B cell (primary cell): Measurements from ENCODE around the gene VAV2. TPM values are rescaled to one million over a fixed set of nuclear protein-coding genes. Genes with fewer than 3 reads are reported as not detected.

ENCODE experiments used
- ATAC-seq: fragments of 200-7000 bp; cut with Tn5 transposase; one replicate; pipeline ENCODE4 v1.10.0; 2021; ENCODE audit warnings: low read depth, mild to moderate bottlenecking, moderate number of reproducible peaks, moderate library complexity
- CTCF ChIA-PET: fragments of 350-600 bp; sonication (Branson Sonifier 250); formaldehyde crosslinking; loops from one replicate; lab custom pipeline; 2021; ENCODE audit warnings: antibody characterized with exemption, inconsistent platforms; lab: Charles Lee
- POLR2A ChIA-PET: fragments of 350-600 bp; sonication (Branson Sonifier 250); formaldehyde crosslinking; loops from one replicate; lab custom pipeline; 2021; ENCODE audit warnings: antibody characterized with exemption; lab: Charles Lee
- DNase-seq: peaks from one replicate; pipeline ENCODE4 v3.0.0; 2013
- H2AFZ ChIP-seq: 2 replicates; pipeline ENCODE4 v1.6.1; 2012; ENCODE audit warnings: mild to moderate bottlenecking, low read depth, low read length; ENCODE audit not compliant: insufficient read depth, poor library complexity, severe bottlenecking
- H3K27ac ChIP-seq, 2 donors: 1 replicate in 1 of 2; 2 replicates in 1 of 2; pipeline ENCODE4 v1.5.1; 2012 to 2013; ENCODE audit warnings: low read length in 2 of 2, mild to moderate bottlenecking in 2 of 2, moderate library complexity in 1 of 2
- H3K27me3 ChIP-seq, 4 experiments: fragments of 200-600 bp in 1 of 4; sonication (generic) in 1 of 4; replicated peaks in 1 of 4; 1 replicate in 2 of 4; 2 replicates in 2 of 4; pipeline versions ENCODE4 v1.6.1 to v1.7.0; 2013 to 2016; ENCODE audit warnings: low read length in 3 of 4, mild to moderate bottlenecking in 2 of 4, mixed read lengths in 1 of 4, moderate library complexity in 1 of 4; ENCODE audit not compliant: insufficient read depth in 4 of 4, control insufficient read depth in 3 of 4; ENCODE audit errors: control extremely low read depth in 1 of 4
- H3K36me3 ChIP-seq, 2 experiments: replicated peaks in 1 of 2; 1 replicate in 1 of 2; 2 replicates in 1 of 2; pipeline versions ENCODE4 v1.6.1 to v1.7.1; 2013; ENCODE audit warnings: low read length in 1 of 2; ENCODE audit not compliant: insufficient read depth in 2 of 2, control insufficient read depth in 1 of 2; ENCODE audit errors: control extremely low read depth in 1 of 2, extremely low read depth in 1 of 2
- H3K4me1 ChIP-seq, 2 donors: fragments of 200-600 bp in 1 of 2; sonication (generic) in 1 of 2; 1 replicate in 1 of 2; 2 replicates in 1 of 2; pipeline versions ENCODE4 v1.5.1 to v1.6.1; 2013 to 2017; ENCODE audit warnings: low read length in 2 of 2; ENCODE audit not compliant: control insufficient read depth in 2 of 2, insufficient read depth in 2 of 2
- H3K4me2 ChIP-seq: replicated peaks from 2 replicates; pipeline ENCODE3; 2012; ENCODE audit warnings: mild to moderate bottlenecking, low read depth, low read length; ENCODE audit not compliant: poor library complexity, severe bottlenecking
- H3K4me3 ChIP-seq, 5 experiments: fragments of 200-600 bp in 1 of 5; sonication (generic) in 1 of 5; 1 replicate in 3 of 5; 2 replicates in 2 of 5; pipeline versions ENCODE4 v1.5.1 to v1.7.0; 2011 to 2016; ENCODE audit warnings: low read length in 4 of 5, mild to moderate bottlenecking in 4 of 5, low read depth in 2 of 5, control low read depth in 1 of 5, moderate library complexity in 1 of 5; ENCODE audit not compliant: insufficient read depth in 1 of 5; ENCODE audit errors: control extremely low read depth in 1 of 5, extremely low read depth in 1 of 5
- H3K79me2 ChIP-seq: fragments of 200-600 bp; sonication (generic); one replicate; pipeline ENCODE4 v1.6.0; 2016; ENCODE audit warnings: low read length; ENCODE audit not compliant: control insufficient read depth, insufficient read depth
- H3K9ac ChIP-seq: fragments of 200-600 bp; sonication (generic); 2 replicates; pipeline ENCODE4 v1.6.1; 2017; ENCODE audit warnings: mild to moderate bottlenecking, low read length, moderate library complexity
- H3K9me3 ChIP-seq, 3 donors: one replicate each; pipeline versions ENCODE4 v1.6.1 to v1.7.1; 2013; ENCODE audit warnings: low read length in 2 of 3; ENCODE audit not compliant: control insufficient read depth in 2 of 3, insufficient read depth in 1 of 3; ENCODE audit errors: control extremely low read depth in 1 of 3
- H4K20me1 ChIP-seq: 2 replicates; pipeline ENCODE4 v1.6.0; 2012; ENCODE audit warnings: mild to moderate bottlenecking, low read length; ENCODE audit not compliant: insufficient read depth, control insufficient read depth, poor library complexity, severe bottlenecking
- H3K27ac Mint-ChIP-seq: one replicate; pipeline ENCODE4 v1.8.0; 2021; ENCODE audit warnings: mixed read lengths
- H3K27me3 Mint-ChIP-seq: one replicate; pipeline ENCODE4 v1.8.0; 2021; ENCODE audit warnings: mixed read lengths
- H3K4me1 Mint-ChIP-seq: one replicate; pipeline ENCODE4 v1.8.0; 2021; ENCODE audit warnings: mixed read lengths
- H3K4me3 Mint-ChIP-seq: one replicate; pipeline ENCODE4 v1.8.0; 2021; ENCODE audit warnings: mixed read lengths
- H3K9me3 Mint-ChIP-seq: one replicate; pipeline ENCODE4 v1.8.0; 2022; ENCODE audit warnings: mixed read lengths; ENCODE audit not compliant: insufficient read depth
- CTCF ChIP-seq: fragments of 200-600 bp; IDR thresholded peaks from one replicate; pipeline ENCODE4 v1.8.0; 2022; ENCODE audit warnings: antibody characterized with exemption, mild to moderate bottlenecking
- EZH2 ChIP-seq: IDR thresholded peaks from 2 replicates; pipeline ENCODE4 v1.6.1; 2012; ENCODE audit warnings: borderline replicate concordance, low read depth, mild to moderate bottlenecking, moderate library complexity, low read length; ENCODE audit not compliant: insufficient read depth, poor library complexity, severe bottlenecking
- WGBS: methylation state at CpG from one replicate; pipeline ENCODE4 v1.1.5; 2013; ENCODE audit warnings: missing lambda C conversion rate; ENCODE audit not compliant: insufficient coverage; 5-methylcytosine and 5-hydroxymethylcytosine counted together
- intact Hi-C: fragments of 100-400 bp; cut with micrococcal nuclease; formaldehyde crosslinking; loops from one replicate; pipeline ENCODE4 v1.10.0; 2022
- polyA plus RNA-seq: library from polyadenylated mRNA; depleted of rRNA; stranded (reverse); fragments of >200 nt; gene quantifications from 2 replicates; pipeline ENCODE4 v1.2.3, GENCODE V29; 2012
- total RNA-seq, 2 donors: library from RNA; stranded (reverse); fragments of 120-200 nt in 1 of 2; gene quantifications; 1 replicate in 1 of 2; 2 replicates in 1 of 2; pipeline versions ENCODE4 v1.2.3 to v1.2.4, GENCODE V29; 2013 to 2022

Gene VAV2
- total and polyA plus RNA-seq, 2 donors (not counting 1 experiment from before 2014, with no cell fraction given) = 34.4 to 128 TPM

DNA sequence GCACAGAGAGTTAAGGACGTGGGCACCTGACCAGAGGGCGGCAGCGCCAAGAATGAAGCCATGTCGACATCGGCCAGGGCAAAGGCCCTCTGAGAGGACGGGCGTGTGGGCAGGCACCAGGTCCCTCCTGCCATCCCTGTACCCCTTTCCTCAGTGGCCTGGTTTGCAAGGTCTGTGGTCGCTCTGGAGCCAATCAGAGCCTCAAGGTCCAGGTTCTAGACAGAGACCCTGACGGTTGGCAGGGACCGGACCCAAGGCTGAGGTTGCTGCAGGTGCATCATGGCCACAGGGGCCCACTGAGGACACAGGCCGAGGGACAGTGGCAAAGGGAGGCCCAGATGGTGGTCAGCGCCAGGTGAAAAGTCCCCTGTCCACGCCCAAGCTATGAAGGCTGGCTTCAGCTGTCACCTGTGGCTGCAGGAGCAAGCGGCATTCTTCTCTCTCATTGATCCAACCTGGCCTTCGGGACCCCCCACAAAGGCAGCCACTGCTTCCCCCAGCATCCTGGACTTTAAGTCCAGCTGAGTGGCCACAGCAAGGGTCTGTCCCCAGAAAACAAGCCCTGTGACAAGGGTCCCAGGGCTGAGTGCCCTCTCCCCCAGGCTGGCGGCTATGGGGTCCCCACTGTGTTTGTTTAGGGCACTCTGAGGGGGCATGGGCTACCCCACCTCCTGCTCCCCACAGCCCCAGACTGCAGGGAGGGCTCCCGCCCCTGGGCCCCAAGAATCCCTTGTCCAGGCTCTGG is 48.9 kb downstream of the VAV2 start:
- intact Hi-C loops = loop anchor here (10.0 kb wide), 1 partner anchor 122 kb away; the partner anchor contains the start of gene BRD3
- Histone ChIP-seq H3K27me3 (no peaks in the 10 kb centered on the region), H3K79me2 (peaks cover 100% of the 10 kb centered on the region), H3K4me2 (no peak overlapping the region), H3K4me1 (peaks cover 34 to 50% of the 10 kb centered on the region in 2 donors), H3K27ac (no peak overlapping the region), H3K4me3 (no peak overlapping the region), H3K9ac (no peak overlapping the region), H2AFZ (no peak overlapping the region), H3K9me3 (peaks cover 0 to 9% (median 0%) of the 10 kb centered on the region in 3 donors), H4K20me1 (peaks cover 90% of the 10 kb centered on the region), H3K36me3 (peaks cover 0 to 24% of the 10 kb centered on the region in 2 experiments)
- ChIA-PET POLR2A (interaction anchor here (1.5 kb wide), 1 partner anchor 19 kb away, joined by 4 read pairs; no protein-coding TSS in a partner anchor), CTCF (interaction anchor here (4.5 kb wide), 1 partner anchor 51 kb away, joined by 43 read pairs; no protein-coding TSS in a partner anchor)
- H3K4me3 Mint-ChIP-seq = no peak overlapping the region
- H3K27me3 Mint-ChIP-seq = no peaks in the 10 kb centered on the region
- TF ChIP-seq EZH2 (no peak), CTCF (no peak)
- H3K27ac Mint-ChIP-seq = peak overlapping the region; percentile 78
- WGBS = 94% methylated on average over 17 of the region's 17 CpGs
- DNase-seq = no peak
- no peaks in the 10 kb centered on the region for H3K9me3 Mint-ChIP-seq
- ATAC-seq = no peak
- peaks cover 68% of the 10 kb centered on the region for H3K4me1 Mint-ChIP-seq
